Measurements from ENCODE around the gene TBC1D14. TPM values are rescaled to one million over a fixed set of nuclear protein-coding genes. Genes with fewer than 3 reads are reported as not detected.

Gene TBC1D14
- total and polyA plus RNA-seq, 9 of the 15 experiments (the other 6 are each of a cell fraction or from before 2014, with no cell fraction given) = 2.1 to 59.6 (median 44.8) TPM

DNA sequence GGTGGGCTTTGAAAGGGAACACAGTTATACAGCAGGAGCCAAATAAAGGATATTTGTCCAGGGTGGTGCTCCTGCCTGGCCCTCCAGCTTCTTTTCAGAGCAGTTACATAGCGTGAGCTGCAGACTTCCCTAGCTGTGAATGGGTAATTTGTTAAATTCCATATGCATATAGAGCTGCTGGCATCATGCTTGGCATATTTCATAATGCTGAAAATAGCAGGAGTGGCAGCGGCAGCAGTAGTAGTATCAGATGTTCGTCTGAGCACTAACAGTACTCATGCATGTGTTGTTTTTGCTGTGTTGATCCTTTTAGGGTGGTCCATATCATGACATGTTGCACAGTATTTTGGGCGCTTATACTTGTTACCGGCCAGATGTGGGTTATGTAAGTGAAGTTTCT lies 99.9 kb downstream of the TBC1D14 start:
- H3K4me3 ChIP-seq = no peak overlapping the region
- H3K4me2 ChIP-seq (ENCODE audit: insufficient read depth, low read length) = no peak overlapping the region
- BruUV-seq (replicated peaks) = no TSS peak
- no peak overlapping the region for H3K9ac ChIP-seq (ENCODE audit: insufficient read depth in 1 of 2, low read depth in 2 of 2, low read length in 2 of 2)
- no peak for FAIRE-seq
- TF ChIP-seq SMAD4 (CRISPR knock-in tag; conservative IDR thresholded peaks at IDR 0.05) (no peak), ZNF561 (CRISPR knock-in tag; conservative IDR thresholded peaks at IDR 0.05) (no peak), EHMT2 (IDR thresholded peaks at IDR 0.05) (no peak), NR4A1 (CRISPR knock-in tag; IDR thresholded peaks at IDR 0.05) (no peak), NR4A1 (tag; IDR thresholded peaks at IDR 0.05) (no peak), NR2C1 (IDR thresholded peaks at IDR 0.05) (no peak), NR2C1 (tag; IDR thresholded peaks at IDR 0.05) (no peak), TGIF2 (CRISPR knock-in tag; IDR thresholded peaks at IDR 0.05) (no peak), RCOR1 (IDR thresholded peaks at IDR 0.05; ENCODE audit: borderline replicate concordance in 1 of 2, low read depth in 2 of 2, low read length in 2 of 2) (no peak), ZNF274 (IDR thresholded peaks at IDR 0.05; ENCODE audit: borderline replicate concordance, low read depth, low read length) (no peak), PYGO2 (tag; IDR thresholded peaks at IDR 0.05) (no peak), PTTG1 (tag; IDR thresholded peaks at IDR 0.05; ENCODE audit: low read depth) (no peak), HDAC8 (tag; IDR thresholded peaks at IDR 0.05) (no peak)
- TF ChIP-seq, protein P1, sequence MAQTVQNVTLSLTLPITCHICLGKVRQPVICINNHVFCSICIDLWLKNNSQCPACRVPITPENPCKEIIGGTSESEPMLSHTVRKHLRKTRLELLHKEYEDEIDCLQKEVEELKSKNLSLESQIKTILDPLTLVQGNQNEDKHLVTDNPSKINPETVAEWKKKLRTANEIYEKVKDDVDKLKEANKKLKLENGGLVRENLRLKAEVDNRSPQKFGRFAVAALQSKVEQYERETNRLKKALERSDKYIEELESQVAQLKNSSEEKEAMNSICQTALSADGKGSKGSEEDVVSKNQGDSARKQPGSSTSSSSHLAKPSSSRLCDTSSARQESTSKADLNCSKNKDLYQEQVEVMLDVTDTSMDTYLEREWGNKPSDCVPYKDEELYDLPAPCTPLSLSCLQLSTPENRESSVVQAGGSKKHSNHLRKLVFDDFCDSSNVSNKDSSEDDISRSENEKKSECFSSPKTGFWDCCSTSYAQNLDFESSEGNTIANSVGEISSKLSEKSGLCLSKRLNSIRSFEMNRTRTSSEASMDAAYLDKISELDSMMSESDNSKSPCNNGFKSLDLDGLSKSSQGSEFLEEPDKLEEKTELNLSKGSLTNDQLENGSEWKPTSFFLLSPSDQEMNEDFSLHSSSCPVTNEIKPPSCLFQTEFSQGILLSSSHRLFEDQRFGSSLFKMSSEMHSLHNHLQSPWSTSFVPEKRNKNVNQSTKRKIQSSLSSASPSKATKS (CRISPR knock-in tag; IDR thresholded peaks at IDR 0.05) = no peak
- TF ChIP-seq, protein P2, sequence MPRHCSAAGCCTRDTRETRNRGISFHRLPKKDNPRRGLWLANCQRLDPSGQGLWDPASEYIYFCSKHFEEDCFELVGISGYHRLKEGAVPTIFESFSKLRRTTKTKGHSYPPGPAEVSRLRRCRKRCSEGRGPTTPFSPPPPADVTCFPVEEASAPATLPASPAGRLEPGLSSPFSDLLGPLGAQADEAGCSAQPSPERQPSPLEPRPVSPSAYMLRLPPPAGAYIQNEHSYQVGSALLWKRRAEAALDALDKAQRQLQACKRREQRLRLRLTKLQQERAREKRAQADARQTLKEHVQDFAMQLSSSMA (CRISPR knock-in tag; IDR thresholded peaks at IDR 0.05) = no peak
- TF ChIP-seq, protein P3, sequence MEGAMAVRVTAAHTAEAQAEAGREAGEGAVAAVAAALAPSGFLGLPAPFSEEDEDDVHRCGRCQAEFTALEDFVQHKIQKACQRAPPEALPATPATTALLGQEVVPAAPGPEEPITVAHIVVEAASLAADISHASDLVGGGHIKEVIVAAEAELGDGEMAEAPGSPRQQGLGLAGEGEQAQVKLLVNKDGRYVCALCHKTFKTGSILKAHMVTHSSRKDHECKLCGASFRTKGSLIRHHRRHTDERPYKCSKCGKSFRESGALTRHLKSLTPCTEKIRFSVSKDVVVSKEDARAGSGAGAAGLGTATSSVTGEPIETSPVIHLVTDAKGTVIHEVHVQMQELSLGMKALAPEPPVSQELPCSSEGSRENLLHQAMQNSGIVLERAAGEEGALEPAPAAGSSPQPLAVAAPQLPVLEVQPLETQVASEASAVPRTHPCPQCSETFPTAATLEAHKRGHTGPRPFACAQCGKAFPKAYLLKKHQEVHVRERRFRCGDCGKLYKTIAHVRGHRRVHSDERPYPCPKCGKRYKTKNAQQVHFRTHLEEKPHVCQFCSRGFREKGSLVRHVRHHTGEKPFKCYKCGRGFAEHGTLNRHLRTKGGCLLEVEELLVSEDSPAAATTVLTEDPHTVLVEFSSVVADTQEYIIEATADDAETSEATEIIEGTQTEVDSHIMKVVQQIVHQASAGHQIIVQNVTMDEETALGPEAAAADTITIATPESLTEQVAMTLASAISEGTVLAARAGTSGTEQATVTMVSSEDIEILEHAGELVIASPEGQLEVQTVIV (CRISPR knock-in tag; IDR thresholded peaks at IDR 0.05; ENCODE audit: borderline replicate concordance) = no peak
- no peaks in the 10 kb centered on the region for H3K79me2 ChIP-seq (ENCODE audit: control insufficient read depth, insufficient read depth, low read length)
- intact Hi-C loops (cut with micrococcal nuclease) = no loop called here
- WGBS (ENCODE audit: insufficient coverage, low coverage, missing lambda C conversion rate) = 93% methylated on average over 5 of the region's 5 CpGs
- H3K9me1 ChIP-seq (ENCODE audit: control insufficient read depth, insufficient read depth, low read length) = peaks cover under 1% of the 10 kb centered on the region
- no peak for ATAC-seq
- peaks cover 90% of the 10 kb centered on the region for H3K36me3 ChIP-seq (ENCODE audit: control insufficient read depth, insufficient read depth, low read length)
- no peaks in the 10 kb centered on the region for H3K9me3 ChIP-seq (replicated peaks; ENCODE audit: control insufficient read depth, insufficient read depth, low read depth, low read length)
- 0 out of 2 replicates have a peak, but pooled peaks cover 6% of the 10 kb centered on the region for H4K20me1 ChIP-seq (replicated peaks; ENCODE audit: control insufficient read depth, insufficient read depth, low read length)
- no peak overlapping the region for H3K27ac ChIP-seq (ENCODE audit: extremely low read depth, low read depth, low read length)
- no peaks in the 10 kb centered on the region for H3K27me3 ChIP-seq (ENCODE audit: control insufficient read depth in 2 of 2, insufficient read depth in 2 of 2, low read length in 2 of 2)
- H2AFZ ChIP-seq (ENCODE audit: low read depth, low read length) = no peak overlapping the region
- no peak for DNase-seq (ENCODE audit: extremely low read depth in 1 of 4, low spot score in 3 of 4)
- ChIA-PET CTCF (ENCODE audit: low intra/inter-chr PET ratio) (no interaction called here), POLR2A (interaction anchor here (1.1 kb wide), 1 partner anchor 13 kb away, joined by 3 read pairs; no protein-coding TSS in a partner anchor)
- peaks cover 0 to 4% of the 10 kb centered on the region in 2 experiments; a peak in 2 of 5 replicates for H3K4me1 ChIP-seq (replicated peaks in 1 of 2; ENCODE audit: control insufficient read depth in 2 of 2, insufficient read depth in 2 of 2, low read length in 2 of 2)
- in situ Hi-C loops (cut with MboI) = no loop called here

All from K562 (cell line).